ENCODE measurements around the gene ALPK1. TPM values are rescaled to one million over a fixed set of nuclear protein-coding genes. Genes with fewer than 3 reads are reported as not detected.

Gene ALPK1
- total and polyA plus RNA-seq, 7 donors = 4.2 to 27.4 (median 12.1) TPM

DNA sequence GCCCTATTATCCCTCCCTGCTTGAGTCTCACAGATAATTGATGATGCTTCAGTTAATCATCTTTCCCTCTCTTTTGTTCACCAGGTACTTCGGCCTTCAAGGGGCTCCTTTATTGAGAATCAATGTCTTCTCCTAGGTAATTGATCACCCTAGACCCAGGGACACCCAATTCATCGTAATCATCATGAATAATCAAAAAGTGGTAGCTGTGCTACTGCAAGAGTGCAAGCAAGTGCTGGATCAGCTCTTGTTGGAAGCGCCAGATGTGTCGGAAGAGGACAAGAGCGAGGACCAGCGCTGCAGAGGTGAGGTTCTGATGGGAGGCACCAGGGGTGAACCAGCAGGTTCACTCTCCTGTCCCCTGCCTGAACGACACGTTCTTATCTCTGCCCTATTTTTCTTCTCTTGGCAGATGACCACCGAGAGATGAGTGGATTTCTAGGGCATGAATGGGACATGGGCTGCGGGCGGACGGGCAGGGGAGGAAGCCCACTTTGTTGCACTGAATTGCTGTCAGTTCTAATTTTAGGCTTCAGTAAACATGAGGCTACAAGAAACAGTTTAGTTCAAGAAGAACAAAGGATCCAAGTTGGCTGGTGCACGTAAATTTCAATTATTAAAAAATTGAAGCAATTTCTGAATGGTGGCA is 80.5 kb downstream of the ALPK1 start:
- no peak for DNase-seq
- no peaks in the 10 kb centered on the region for H3K4me1 ChIP-seq
- H3K4me3 ChIP-seq = no peak overlapping the region
- no peaks in the 10 kb centered on the region for H3K27me3 ChIP-seq
- H3K9me3 ChIP-seq = no peaks in the 10 kb centered on the region
- WGBS, 2 donors = 91 to 96% methylated on average over 13 of the region's 13 CpGs
- H3K27ac ChIP-seq = no peak overlapping the region
- H3K36me3 ChIP-seq = peaks cover 0 to 25% (median 0%) of the 10 kb centered on the region in 4 donors
- intact Hi-C loops (cut with DNase I) = no loop called here
- no peak for TF ChIP-seq POLR2AphosphoS5 (IDR thresholded peaks at IDR 0.05)
- TF ChIP-seq, protein P1, sequence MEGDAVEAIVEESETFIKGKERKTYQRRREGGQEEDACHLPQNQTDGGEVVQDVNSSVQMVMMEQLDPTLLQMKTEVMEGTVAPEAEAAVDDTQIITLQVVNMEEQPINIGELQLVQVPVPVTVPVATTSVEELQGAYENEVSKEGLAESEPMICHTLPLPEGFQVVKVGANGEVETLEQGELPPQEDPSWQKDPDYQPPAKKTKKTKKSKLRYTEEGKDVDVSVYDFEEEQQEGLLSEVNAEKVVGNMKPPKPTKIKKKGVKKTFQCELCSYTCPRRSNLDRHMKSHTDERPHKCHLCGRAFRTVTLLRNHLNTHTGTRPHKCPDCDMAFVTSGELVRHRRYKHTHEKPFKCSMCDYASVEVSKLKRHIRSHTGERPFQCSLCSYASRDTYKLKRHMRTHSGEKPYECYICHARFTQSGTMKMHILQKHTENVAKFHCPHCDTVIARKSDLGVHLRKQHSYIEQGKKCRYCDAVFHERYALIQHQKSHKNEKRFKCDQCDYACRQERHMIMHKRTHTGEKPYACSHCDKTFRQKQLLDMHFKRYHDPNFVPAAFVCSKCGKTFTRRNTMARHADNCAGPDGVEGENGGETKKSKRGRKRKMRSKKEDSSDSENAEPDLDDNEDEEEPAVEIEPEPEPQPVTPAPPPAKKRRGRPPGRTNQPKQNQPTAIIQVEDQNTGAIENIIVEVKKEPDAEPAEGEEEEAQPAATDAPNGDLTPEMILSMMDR (IDR thresholded peaks at IDR 0.05) = no peak

DNA sequence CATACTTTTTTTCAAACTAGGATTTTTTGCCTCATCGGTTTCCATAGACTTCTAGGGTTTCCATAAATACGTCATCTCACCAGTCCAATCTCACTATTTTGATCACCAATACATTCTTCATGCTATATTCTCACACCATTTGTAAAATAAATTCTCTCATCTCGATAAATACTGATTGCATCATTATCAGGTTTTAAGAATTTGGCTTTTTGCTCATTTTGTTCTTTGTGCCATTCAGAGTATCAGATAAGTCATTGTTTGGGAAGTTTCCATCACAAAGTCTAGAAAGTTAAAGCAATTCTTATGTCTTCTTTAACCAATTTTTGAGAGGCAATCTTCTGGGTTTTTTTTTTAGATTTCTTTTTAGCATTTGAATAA is 81.1 kb downstream of the ALPK1 start:
- H3K27ac ChIP-seq = no peak overlapping the region
- no peaks in the 10 kb centered on the region for H3K9me3 ChIP-seq
- WGBS, 2 donors = 77 to 96% methylated on average over 3 of the region's 3 CpGs
- DNase-seq = no peak
- intact Hi-C loops (cut with DNase I) = no loop called here
- H3K4me3 ChIP-seq = no peak overlapping the region
- H3K4me1 ChIP-seq = no peaks in the 10 kb centered on the region
- TF ChIP-seq POLR2A (IDR thresholded peaks at IDR 0.05) (no peak), POLR2AphosphoS5 (IDR thresholded peaks at IDR 0.05) (no peak), EP300 (IDR thresholded peaks at IDR 0.05) (no peak)
- TF ChIP-seq, protein P1 (IDR thresholded peaks at IDR 0.05) = no peak
- H3K36me3 ChIP-seq = peaks cover 0 to 29% (median 0%) of the 10 kb centered on the region in 4 donors
- H3K27me3 ChIP-seq = no peaks in the 10 kb centered on the region

DNA sequence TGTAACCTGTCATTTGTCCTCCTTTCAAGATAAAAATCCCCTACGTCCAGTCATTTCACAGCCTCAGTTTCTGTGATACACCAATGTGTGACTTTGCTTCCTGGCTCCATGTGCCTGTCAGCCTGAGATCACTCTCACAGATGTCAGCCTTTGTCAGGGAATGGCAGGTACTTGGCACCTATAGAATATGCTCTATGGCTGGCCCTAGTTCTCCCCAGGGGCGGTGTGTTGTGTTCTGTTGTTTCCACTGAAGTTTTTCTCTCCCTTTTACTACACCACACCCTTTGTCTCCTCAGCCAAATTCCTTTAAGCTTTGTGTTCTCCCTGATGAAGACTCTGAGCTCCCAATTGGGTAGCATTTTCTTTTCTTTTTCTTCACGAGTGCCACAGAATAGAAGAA is 81.7 kb downstream of the ALPK1 start:
- no peak overlapping the region for H3K4me3 ChIP-seq
- intact Hi-C loops (cut with DNase I) = no loop called here
- H3K36me3 ChIP-seq = peaks cover 0 to 29% (median 0%) of the 10 kb centered on the region in 4 donors
- no peak overlapping the region for H3K27ac ChIP-seq
- no peak for DNase-seq
- no peaks in the 10 kb centered on the region for H3K9me3 ChIP-seq
- WGBS, 2 donors = 90 to 94% methylated on average over 3 of the region's 3 CpGs
- TF ChIP-seq EP300 (IDR thresholded peaks at IDR 0.05) (no peak), POLR2A (IDR thresholded peaks at IDR 0.05) (no peak), POLR2AphosphoS5 (IDR thresholded peaks at IDR 0.05) (no peak)
- TF ChIP-seq, protein P1 (IDR thresholded peaks at IDR 0.05) = no peak
- no peaks in the 10 kb centered on the region for H3K27me3 ChIP-seq
- no peaks in the 10 kb centered on the region for H3K4me1 ChIP-seq

DNA sequence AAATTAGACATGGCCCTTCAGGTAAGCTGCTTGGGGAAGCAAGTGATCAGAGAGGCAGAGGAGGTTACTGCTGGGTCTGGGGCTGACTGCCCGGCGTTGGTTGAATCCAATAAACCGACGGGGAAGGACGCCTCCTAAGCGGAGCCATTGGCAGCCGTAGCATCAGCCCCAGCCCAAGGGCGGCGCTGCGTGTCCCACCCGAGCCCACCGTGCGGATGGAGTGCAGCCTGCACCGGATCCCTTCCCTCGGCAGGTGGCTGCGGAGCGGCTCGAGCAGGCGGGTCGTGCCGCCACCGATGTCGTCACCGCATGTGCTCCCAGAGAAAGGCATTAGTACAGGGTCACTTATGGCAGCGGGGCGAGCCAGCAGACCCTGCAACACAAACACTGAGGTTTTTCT is 82.1 kb downstream of the ALPK1 start:
- Histone ChIP-seq H3K9me3 (no peaks in the 10 kb centered on the region), H3K27ac (no peak overlapping the region), H3K36me3 (peaks cover 0 to 29% (median 0%) of the 10 kb centered on the region in 4 donors), H3K27me3 (no peaks in the 10 kb centered on the region), H3K4me1 (no peaks in the 10 kb centered on the region), H3K4me3 (no peak overlapping the region)
- 87 to 94% methylated on average over 26 of the region's 26 CpGs for WGBS, 2 donors
- intact Hi-C loops (cut with DNase I) = no loop called here
- DNase-seq = no peak
- TF ChIP-seq POLR2AphosphoS5 (IDR thresholded peaks at IDR 0.05) (no peak), POLR2A (IDR thresholded peaks at IDR 0.05) (no peak), EP300 (IDR thresholded peaks at IDR 0.05) (no peak)
- TF ChIP-seq, protein P1 (IDR thresholded peaks at IDR 0.05) = no peak

All from sigmoid colon (tissue), 7 donors.